MM.1S (cell line): Measurements from ENCODE around the gene SP140L.

ENCODE experiments used
- EZH2 ChIP-seq: fragments of 300-600 bp; sonication (generic); optimal IDR thresholded peaks from 2 replicates; pipeline ENCODE3; 2017; ENCODE audit warnings: low read depth, mild to moderate bottlenecking, antibody characterized with exemption, low read length, mixed read lengths
- TF ChIP-seq, protein P1 (sequence below): fragments of 300-600 bp; sonication (generic); IDR thresholded peaks from 2 replicates; pipeline ENCODE4 v1.5.1; 2016; ENCODE audit warnings: antibody characterized with exemption, low read length, mixed read lengths

DNA sequence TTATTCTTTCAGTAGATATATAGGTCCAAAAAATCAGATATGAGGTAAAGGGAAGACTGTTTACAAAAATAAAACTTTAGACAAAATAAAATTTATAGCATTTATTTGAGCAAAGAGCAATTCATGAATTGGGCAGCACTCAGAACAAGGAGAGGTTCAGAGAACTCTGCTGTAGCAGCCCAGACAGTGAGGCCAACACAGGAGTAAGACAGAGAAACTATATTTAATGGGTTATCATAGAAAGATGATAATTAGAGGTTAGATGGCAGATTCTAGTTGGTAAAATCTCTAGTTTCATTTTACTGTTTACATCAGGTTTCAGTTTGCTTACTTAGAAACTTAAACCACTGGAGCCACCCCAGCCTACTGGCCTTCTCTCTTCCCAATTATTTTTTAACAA, 30.1 kb upstream of the SP140L start:
- TF ChIP-seq, protein P1, sequence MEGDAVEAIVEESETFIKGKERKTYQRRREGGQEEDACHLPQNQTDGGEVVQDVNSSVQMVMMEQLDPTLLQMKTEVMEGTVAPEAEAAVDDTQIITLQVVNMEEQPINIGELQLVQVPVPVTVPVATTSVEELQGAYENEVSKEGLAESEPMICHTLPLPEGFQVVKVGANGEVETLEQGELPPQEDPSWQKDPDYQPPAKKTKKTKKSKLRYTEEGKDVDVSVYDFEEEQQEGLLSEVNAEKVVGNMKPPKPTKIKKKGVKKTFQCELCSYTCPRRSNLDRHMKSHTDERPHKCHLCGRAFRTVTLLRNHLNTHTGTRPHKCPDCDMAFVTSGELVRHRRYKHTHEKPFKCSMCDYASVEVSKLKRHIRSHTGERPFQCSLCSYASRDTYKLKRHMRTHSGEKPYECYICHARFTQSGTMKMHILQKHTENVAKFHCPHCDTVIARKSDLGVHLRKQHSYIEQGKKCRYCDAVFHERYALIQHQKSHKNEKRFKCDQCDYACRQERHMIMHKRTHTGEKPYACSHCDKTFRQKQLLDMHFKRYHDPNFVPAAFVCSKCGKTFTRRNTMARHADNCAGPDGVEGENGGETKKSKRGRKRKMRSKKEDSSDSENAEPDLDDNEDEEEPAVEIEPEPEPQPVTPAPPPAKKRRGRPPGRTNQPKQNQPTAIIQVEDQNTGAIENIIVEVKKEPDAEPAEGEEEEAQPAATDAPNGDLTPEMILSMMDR: no peak
- no peak for TF ChIP-seq EZH2
